GM21526 (cell line): ENCODE data around the gene TMEM209.
"Not testable (repeated sequence)": the region's sequence is repeated elsewhere in the genome, so short reads cannot be mapped to it uniquely, and the experiment has no call there.

Experiments
- ATAC-seq: cut with Tn5 transposase; IDR thresholded peaks from one replicate; pipeline ENCODE4 v1.9.1; 2021; ENCODE audit warnings: moderate library complexity; ENCODE audit not compliant: unreplicated experiment, low FRiP score

Gene TMEM209

GRCh38 chr7:130205084-130205947, at the start of gene TMEM209:
Gene TMEM209 (minus strand): TSS chr7:130205406. CDS start chr7:130205375, 31 bp downstream.
- ATAC-seq, result peak; percentile 95

GRCh38 chr7:130254555-130254954, 49.3 kb upstream of the TMEM209 start:
- no peak for ATAC-seq

GRCh38 chr7:130249626-130250025, 44.4 kb upstream of the TMEM209 start:
- ATAC-seq, result not testable (repeated sequence)

- not testable (repeated sequence) for ATAC-seq
These were observed 43.6 kb upstream of the TMEM209 start for GRCh38 chr7:130248842-130249241.

- not testable (repeated sequence) for ATAC-seq
These were observed 41.3 kb upstream of the TMEM209 start for GRCh38 chr7:130246491-130246890.

GRCh38 chr7:130243486-130243885, 38.3 kb upstream of the TMEM209 start:
- not testable (repeated sequence) for ATAC-seq

- ATAC-seq, result no peak
These were observed 37.2 kb upstream of the TMEM209 start for GRCh38 chr7:130242198-130243014.

GRCh38 chr7:130240240-130240639, 35.0 kb upstream of the TMEM209 start:
- no peak for ATAC-seq

- not testable (repeated sequence) for ATAC-seq
These were observed 31.2 kb upstream of the TMEM209 start for GRCh38 chr7:130236361-130236760.

- no peak for ATAC-seq
These were observed 28.9 kb upstream of the TMEM209 start for GRCh38 chr7:130234078-130234477.

GRCh38 chr7:130232209-130232608, 27.0 kb upstream of the TMEM209 start:
- ATAC-seq, result no peak

- no peak for ATAC-seq
These were observed 26.6 kb upstream of the TMEM209 start for GRCh38 chr7:130231792-130232191.

- not testable (repeated sequence) for ATAC-seq
These were observed 24.8 kb upstream of the TMEM209 start for GRCh38 chr7:130229981-130230380.

- no peak for ATAC-seq
These were observed 23.8 kb upstream of the TMEM209 start for GRCh38 chr7:130228840-130229502.

GRCh38 chr7:130227883-130228575, 22.8 kb upstream of the TMEM209 start:
- no peak for ATAC-seq

GRCh38 chr7:130226333-130226732, 21.1 kb upstream of the TMEM209 start:
- ATAC-seq, result no peak

- not testable (repeated sequence) for ATAC-seq
These were observed 19.7 kb upstream of the TMEM209 start for GRCh38 chr7:130224923-130225322.

- ATAC-seq, result no peak
These were observed 19.0 kb upstream of the TMEM209 start for GRCh38 chr7:130224210-130224609.

GRCh38 chr7:130223646-130224045, 18.4 kb upstream of the TMEM209 start:
- no peak for ATAC-seq

GRCh38 chr7:130221746-130222145, 16.5 kb upstream of the TMEM209 start:
- no peak for ATAC-seq
